HG03045 (cell line): ENCODE results near the gene GPR157.
"Not testable (repeated sequence)": the region's sequence is repeated elsewhere in the genome, so short reads cannot be mapped to it uniquely, and the experiment has no call there.

ENCODE experiments used
- ATAC-seq: cut with Tn5 transposase; IDR thresholded peaks from one replicate; pipeline ENCODE4 v1.9.1; 2021; ENCODE audit warnings: mild to moderate bottlenecking, moderate library complexity; ENCODE audit not compliant: unreplicated experiment

GPR157 gene

DNA sequence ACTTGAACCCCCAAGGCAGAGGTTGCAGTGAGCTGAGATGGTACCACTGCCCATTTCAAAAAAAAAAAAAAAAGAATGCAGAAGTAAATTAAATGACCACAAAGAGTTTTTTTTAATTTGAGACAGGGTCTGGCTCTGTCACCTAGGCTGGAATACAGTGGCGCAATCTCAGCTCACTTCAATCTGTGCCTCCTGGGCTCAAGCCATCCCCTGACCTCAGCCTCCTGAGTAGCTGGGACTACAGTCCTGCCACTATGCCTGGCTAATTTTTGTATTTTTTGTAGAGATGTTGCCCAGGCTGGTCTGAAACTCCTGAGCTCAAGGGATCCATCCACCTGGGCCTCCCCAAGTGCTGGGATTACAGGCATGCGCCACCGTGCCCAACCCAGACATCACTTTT, 20.2 kb upstream of the GPR157 start:
- no peak for ATAC-seq

DNA sequence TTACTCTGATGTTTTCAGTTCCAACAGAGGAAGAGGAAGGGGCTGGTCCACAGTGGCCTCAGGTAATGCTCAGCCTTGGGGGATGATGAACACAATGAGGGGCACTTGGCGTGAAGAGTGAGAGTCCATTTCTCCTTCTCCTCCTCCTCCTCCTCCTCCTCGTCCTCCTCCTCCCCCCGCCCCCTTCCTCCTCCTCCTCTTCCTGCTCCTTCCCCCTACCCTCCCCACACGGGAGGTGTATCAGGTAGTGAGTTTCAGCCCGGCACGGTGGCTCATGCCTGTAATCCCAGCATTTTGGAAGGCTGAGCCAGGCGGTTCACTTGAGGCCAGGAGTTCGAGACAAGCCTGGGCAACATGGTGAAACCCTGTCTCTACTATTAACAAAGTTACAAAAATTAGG, 17.3 kb upstream of the GPR157 start:
- ATAC-seq, result no peak

DNA sequence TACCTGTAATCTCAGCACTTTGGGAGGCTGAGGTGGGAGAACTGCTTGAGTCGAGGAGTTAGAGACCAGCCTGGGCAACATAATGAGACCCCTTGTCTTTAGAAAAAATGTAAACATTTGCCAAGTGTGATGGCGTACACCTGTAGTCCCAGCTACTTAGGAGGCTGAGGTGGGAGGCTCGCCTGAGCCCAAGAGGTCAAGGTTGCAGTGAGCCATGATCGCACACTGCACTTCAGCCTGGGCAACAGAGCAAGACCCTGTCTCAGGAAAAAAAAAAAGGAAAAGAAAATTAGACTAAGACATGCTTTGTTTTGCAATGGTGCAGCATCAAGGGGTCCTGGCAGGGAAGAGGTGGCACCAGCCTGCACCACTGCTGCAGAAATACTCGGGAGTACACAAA, 16.8 kb upstream of the GPR157 start:
- no peak for ATAC-seq

DNA sequence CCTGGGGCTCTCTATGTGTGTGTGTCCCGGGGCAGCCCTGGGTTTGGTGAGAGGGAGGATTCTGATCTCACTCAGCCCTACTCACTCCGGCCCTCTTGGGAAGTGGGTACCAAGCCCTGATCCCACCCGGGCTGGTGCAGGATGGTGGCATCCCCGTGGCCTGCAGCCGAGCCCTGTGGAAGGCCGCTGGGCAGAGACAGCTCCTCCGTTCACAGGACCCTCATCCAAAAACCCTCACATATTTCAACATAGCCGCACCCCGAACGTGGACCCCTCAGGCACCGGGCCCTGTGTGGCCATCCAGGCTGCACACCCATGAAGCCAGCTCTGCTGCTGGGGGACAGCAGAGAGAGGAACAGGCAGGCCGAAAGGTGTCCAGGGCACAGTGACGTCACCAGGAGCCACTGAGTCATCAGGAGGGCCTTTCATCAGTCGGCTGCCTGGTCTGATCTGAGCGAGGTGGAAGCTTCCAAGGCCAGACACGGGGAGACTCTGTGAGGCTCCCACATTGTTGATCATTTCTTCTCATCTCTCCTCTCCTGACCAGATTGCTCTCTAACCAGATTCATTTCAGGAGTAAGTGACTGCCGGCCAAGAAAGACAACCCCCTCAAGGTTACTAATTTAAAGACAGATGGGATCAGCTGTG, 16.2 kb upstream of the GPR157 start:
- ATAC-seq, result no peak

DNA sequence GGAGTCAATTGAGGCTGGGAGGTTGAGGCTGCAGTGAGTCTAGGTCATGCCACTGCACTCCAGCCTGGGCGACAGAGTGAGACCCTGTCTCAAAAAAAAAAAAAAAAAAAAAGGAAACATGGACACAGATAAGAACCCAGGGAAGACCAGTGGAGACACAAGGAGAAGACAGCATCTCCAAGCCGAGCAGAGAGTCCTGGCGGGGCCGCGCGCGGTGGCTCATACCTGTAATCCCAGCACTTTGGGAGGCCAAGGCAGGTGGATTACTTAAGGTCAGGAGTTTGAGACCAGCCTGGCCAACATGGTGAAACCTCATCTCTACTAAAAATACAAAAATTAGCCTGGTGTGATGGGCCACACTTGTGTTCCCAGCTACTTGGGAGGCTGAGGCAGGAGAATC, 15.6 kb upstream of the GPR157 start:
- ATAC-seq, result not testable (repeated sequence)

DNA sequence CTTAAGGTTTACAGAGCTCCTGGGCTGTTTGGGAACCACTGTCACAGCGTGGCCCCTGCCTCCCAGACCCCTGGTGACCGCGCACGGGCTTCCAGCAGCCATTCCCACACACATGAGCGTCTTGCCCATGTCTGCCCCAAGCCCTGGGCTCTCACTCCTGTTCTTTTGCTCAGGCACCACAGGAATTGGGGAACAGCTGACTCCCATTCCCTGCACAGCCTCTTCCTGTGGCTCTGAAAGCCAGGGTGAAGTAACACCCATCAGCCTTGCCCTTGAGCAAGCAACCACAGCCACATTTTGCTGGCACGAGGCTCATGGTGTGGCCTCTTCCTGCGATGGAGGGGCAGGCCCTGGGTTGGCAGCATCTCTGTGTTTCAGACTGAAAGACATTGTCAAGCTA, 14.3 kb upstream of the GPR157 start:
- no peak for ATAC-seq

DNA sequence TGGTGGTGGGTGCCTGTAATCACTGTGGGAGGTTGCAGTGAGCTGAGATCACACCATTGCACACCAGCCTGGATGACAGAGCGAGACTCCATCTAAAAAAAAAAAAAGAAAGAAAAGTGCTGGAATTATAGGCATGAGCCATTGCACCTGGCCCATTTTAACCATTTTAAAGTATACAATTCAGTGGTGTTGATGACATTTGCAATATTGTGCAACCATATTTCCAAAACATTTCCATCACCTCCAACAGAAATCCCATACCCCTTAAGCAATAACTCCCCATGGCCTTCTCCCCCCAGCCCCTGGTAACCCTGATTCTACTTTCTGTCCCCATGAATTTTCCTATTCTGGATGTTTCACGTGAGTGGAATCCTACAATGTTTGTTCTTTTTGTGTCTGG, 11.0 kb upstream of the GPR157 start:
- ATAC-seq, result no peak

DNA sequence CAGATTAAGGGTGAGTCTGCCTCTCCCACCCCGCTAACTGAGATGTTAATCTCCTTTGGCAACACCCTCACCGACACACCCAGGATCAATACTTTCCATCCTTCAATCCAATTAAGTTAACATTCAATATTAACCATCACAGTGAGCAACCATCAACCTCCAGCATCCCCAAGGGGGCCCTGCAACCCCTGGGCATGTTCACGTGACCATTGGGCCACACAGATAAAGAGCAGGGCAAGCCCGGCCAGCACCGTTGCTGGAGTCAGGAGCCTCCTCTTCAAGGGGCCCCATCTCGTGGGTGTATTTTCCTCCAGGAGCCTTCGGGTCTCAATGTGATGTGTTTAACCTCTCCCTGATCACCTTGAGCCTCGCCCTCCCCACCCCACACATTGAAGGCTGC, 8.0 kb upstream of the GPR157 start:
- ATAC-seq, result no peak

DNA sequence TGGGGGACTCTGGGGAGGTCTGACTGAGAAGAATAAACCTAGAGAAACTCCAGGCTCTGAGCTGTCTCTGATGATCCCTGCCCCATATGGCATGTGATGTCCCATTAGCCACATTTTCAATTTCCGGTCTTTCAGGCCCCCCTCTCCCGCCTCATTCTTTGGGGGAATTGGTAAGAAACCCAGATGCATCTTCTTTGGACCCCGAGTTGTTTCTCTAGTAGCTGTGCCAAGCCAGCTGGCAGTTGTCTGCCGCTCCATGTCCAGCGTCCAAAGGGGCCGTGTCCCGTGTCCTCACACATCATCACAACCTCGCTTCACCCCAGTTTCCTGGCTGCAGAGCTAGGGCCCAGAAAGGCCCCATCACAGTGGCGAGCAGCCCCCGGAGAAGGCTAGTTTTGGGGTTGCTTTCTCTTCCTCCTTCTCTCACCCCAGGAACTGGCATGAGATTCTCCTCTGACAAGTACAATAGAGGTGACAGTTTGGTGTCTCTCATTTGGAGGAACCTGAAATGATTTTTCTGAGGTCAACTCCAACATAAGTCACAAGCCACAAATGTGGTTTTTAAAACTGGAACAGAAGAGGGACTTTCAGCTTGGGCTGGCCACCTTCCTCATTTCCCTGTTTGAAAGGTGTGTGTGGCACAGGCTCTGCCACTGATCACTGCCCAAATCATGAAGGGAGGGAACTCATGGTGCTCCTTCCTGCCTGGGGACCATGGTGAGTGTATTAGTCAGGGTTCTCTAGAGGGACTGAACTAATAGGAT, 6.4 kb upstream of the GPR157 start:
- ATAC-seq, result no peak

DNA sequence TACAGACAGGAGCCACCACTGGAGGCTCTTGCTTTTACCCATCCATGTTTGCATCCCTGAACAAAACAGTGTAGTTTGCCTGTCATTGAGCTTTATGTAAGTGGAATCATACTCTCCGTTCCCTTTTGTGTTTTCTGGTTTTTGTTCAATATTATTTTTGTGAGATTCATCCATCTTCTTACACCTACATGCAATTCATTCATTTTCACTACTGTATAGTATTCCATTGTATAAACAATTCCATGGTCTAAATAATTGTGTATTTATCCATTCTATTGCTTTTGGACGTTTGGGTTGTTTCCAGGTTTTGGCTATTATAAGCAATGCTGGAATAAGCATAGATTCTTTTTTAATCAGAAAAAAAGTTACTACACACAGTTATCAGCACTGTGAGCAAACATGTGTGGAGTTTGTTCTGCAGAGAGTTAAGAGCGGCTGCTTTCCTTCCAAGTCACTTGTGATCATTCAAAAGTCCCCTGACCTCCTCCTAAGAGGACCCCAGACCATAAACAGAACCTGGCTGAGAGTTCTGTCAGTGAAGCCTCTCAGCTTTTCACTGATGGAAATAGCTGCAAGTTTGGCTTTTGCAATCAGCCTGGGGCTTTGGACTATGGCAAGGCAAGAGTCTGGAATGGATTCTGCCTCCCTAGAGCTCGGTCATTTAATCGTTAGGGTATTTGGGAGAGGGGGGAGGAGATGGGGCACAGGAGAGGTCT, 5.1 kb upstream of the GPR157 start:
- ATAC-seq, result no peak

DNA sequence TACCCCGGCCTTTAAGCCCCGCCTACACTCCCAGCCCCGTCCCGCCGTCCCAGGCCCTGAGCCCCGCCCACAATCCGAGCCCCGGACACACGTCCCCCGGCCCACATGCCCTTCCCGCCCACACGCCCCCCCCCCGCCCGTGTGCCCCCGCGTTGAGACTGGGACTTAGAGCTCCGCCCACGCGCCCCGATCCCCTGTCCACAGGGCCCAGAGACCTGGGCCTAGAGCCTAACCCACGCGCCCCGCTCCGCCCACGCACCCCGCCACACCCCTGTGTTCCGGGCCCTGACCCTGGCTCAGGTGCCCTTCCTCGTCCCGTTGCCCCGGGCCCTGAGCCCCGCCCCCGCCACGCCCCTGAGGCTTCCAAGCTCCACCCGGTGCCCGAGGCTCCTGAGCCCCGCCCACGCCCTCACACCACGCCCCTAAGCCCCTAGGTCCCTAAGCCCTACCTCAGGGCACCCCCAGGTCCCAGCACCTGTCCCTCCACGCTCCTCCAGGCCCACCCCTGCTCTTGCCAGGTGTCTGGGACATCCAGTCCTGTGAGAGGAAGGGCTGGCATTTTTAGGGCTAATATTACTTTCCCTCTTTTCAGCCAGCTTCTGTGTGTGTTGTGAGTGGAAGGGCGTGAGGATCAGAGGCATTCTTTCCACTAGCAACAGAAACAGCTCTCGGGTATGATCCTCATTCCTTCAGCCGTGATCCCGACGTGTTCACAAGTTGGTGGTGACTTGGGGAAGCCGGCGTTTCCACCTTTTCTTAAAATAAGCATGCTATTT, 552 bp upstream of the GPR157 start:
- ATAC-seq, result peak; percentile 66

DNA sequence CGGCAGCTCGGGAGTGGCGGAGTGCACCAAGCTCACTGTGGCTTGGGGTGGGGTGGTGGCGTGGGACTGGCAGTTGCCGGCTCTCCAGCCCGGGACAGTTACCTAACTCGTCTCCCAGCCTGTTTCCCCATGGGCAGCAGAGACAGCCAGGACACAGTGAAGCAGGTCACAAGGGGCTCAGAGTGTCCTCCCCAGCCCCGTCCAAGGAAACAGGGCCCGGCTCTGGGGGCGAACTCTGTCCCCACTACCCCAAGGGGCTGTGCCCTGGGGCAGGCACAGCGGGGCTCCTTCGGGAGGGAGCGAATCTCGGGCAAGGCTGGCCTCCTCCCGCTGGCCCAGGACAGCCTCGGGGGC, 759 bp downstream of the GPR157 start:
- ATAC-seq, result no peak

DNA sequence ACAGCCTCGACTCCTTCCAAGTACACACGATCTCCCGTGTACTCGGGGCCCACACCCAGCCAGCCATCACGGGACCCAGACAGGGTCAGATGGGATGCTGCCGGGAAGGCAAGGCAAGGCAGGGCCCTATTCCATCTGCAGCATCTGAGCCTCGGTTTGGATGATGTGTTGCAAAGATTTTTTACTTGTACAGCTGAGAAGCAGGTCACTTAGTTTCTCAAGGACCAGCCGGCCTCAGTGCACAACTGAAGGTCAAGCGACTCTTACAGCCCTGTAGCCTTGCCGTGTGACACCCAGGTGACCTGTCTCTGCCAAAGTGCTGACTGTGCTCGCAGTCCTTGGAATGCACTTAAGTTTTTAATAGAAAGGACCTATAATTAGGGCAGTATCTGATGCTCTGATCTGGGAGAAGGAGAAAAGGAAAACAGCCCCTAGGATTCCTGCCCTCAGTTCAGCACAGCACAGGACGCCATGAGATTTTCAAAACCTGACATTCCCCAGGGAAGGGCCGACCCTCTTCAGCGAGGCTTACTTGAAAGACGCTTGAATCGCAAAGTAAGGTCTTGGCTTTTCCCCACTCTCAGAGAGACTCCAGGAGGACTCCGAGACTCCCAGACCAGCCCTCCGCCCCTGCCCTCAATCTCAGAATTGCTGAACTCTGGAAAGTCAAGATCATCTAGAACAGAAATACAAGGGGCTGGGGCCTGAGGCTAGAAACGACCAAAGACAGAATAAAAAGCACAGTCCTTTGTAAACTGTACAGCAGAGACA, 1.3 kb downstream of the GPR157 start:
- ATAC-seq, result no peak

DNA sequence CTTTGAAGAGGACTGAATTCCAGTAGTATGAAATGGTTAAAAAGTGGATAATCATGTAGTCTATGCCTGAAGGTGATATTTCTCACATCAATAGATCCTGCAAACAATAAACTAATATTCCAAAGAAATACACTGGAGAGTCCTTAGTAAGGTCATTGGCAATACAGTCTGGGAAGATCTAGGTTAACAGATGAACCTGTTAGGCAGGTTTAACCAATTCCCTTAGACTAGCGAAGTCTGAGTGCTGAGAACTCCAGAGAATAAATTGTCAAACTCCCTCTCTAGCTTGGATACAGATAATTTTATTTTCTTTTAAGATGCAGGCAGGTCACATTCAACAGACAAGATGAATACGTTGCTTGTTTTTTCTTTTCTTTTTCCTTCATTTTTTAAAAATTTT, 2.4 kb downstream of the GPR157 start:
- ATAC-seq, result no peak

DNA sequence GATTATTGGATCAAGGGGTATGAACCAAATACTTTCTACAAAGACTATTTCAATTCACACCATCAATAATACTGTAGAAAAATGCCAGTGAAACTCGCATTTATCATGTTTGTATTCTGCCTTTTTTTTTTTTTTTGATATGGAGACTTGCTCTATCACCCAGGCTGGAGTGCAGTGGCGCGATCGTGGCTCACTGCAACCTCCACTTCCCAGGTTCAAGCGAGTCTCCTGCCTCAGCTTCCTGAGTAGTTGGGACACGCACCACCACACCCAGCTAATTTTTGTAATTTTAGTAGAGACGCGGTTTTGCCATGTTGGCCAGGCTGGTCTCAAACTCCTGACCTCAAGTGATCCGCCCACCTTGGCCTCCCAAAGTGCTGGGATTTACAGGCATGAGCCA, 3.1 kb downstream of the GPR157 start:
- not testable (repeated sequence) for ATAC-seq

DNA sequence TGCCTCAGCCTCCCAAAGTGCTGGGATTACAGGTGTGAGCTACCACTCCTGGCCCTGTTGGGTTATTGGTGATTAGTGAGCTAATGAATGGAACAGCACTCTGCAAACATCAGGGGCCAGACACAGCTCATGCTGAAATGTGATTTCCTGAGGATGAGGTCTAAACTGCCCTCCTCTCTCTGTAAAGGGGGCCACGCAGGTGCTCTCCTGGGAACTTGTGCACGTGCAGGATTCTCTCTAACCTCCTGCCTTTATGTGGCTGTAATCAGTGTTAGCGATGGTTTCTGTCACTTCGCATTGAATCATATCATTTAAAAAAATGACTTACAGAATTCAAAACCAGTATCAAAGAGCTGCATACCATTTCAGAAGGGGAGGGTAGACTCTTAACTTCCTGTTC, 3.6 kb downstream of the GPR157 start:
- ATAC-seq, result no peak

DNA sequence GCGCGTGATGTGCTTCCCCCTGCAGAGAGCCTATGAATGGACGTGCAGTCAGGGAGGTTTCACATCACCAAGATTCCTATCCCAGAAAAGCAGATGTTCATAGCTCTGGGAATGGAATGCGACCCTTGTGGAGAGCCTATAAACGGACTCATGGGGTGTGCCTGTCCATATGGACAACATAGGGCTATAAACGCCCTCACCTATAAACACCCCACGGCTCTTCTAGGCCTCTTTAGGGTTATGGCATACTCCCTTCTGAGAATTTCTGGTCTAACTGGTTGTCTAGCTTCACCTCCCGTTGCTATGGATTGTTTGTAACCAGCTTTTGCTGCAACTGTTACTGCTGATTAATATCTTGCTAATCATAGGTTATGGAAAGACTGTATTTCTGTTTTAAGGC, 4.5 kb downstream of the GPR157 start:
- ATAC-seq, result not testable (repeated sequence)

DNA sequence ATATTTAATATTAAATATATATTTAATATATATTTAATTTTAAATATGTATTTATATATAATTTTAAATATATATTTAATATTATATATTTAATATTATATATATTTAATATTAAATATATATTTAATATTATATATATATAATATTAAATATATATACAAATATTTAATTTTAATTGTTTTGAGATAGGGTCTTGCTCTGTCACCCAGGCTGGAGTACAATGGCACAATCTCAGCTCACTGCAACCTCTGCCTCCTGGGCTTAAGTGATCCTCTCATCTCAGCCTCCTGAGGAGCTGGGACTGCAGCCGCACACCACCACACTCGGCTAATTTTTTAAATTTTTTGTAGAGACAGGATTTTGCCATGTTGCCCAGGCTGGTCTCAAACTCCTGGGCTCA, 5.2 kb downstream of the GPR157 start:
- ATAC-seq, result not testable (repeated sequence)

DNA sequence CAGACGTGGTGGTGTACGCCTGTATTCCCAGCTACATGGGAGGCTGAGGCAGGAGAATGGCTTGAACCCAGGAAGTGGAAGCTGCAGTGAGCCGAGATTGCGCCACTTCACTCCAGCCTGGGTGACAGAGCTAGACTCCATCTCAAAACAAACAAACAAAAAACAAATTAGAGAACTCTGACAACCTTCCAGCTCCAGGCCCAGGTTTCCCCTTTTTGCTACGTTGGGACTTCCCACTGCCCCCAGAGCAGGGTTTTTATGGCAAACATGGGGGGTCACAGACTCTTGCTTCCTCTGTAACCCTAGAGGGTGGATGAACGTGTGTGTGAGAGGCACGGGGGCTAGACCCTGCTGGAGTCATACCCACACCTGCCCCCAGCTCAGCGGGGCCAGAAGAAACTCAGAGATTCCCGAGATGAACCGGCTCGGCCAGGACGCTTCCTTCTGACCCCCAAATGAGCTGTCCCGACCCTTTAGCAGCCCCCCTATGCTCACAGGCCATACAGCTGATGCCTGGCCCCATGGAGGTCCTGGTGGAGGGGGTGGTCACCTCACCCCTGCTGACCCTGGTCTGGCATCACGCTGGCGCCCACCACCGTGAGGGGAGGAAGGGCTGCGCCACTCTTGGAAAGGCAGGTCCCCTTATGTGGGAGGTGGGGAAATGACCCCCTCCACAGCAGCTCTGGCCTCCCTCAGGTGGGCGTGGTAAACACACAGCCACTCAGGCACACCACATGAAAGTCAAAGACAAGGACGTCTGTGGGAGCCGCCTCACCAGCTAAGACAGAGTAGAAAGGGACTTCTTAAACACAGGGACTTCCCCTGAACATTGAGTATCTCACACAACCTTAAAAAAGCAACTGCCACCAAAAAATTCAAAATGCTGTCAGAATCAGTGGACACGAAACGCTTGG, 7.1 kb downstream of the GPR157 start:
- peak; percentile 66 for ATAC-seq
